HCT116 (cell line): ENCODE data around the gene SSH2. TPM values are rescaled to one million over a fixed set of nuclear protein-coding genes. Genes with fewer than 3 reads are reported as not detected.

Experiments used
- ATAC-seq: fragments of 200-7000 bp; cut with Tn5 transposase; 2 replicates; pipeline ENCODE4 v1.9.1; 2020; ENCODE audit warnings: mild to moderate bottlenecking, moderate library complexity
- BruUV-seq: library from RNA; stranded (reverse); fragments of 400-500 nt; replicated peaks from 2 replicates; lab custom pipeline; 2021; lab: Mats Ljungman, UMichigan
- CTCF ChIA-PET: fragments of 300-600 bp; sonication (Branson Sonifier 250); formaldehyde crosslinking; loops from one replicate; lab custom pipeline; 2021; ENCODE audit warnings: antibody characterized with exemption; lab: Charles Lee
- POLR2A ChIA-PET: fragments of 300-600, 350-600 bp; sonication (Branson Sonifier 250); formaldehyde crosslinking; loops from one replicate; lab custom pipeline; 2021; ENCODE audit warnings: antibody characterized with exemption; lab: Charles Lee
- RAD21 ChIA-PET, 2 experiments: fragments of 300-600 bp; sonication (Branson Sonifier 250); formaldehyde crosslinking; loops; one replicate each; lab custom pipeline; 2023; ENCODE audit warnings: low total read pairs in 2 of 2; ENCODE audit not compliant: uncharacterized antibody in 2 of 2, unreplicated experiment in 2 of 2, low non-redundant PET in 1 of 2; lab: Charles Lee
- DNase-seq: peaks from one replicate; pipeline ENCODE4 v3.0.0-alpha.2; 2010; ENCODE audit warnings: low read depth, low spot score
- H2AFZ ChIP-seq: fragments of 200-600 bp; shearing (Covaris generic), sonication (generic); 2 replicates; pipeline ENCODE4 v1.6.1; 2017; ENCODE audit warnings: low read depth, mixed run types, mixed read lengths, antibody characterized with exemption, low read length; ENCODE audit not compliant: poor library complexity, severe bottlenecking
- H3K27ac ChIP-seq: 2 replicates; pipeline ENCODE4 v1.5.1; 2012; ENCODE audit warnings: low read depth, low read length
- H3K27me3 ChIP-seq: fragments of 200-600 bp; sonication (generic); 2 replicates; pipeline ENCODE4 v1.6.1; 2016; ENCODE audit warnings: mixed run types, low read length, mixed read lengths; ENCODE audit not compliant: insufficient read depth
- H3K36me3 ChIP-seq, 2 experiments: fragments of 200-500 bp in 1 of 2; fragments of 200-600 bp in 1 of 2; sonication (Bioruptor generic) in 1 of 2; sonication (generic) in 1 of 2; 2 replicates each; pipeline versions ENCODE4 v1.5.1 to v1.6.1; 2014 to 2016; ENCODE audit warnings: low read length in 2 of 2, inconsistent platforms in 1 of 2, mixed read lengths in 1 of 2, mixed run types in 1 of 2; ENCODE audit not compliant: insufficient read depth in 2 of 2, control insufficient read depth in 1 of 2
- H3K4me1 ChIP-seq, 2 experiments: fragments of 200-600 bp in 1 of 2; sonication (generic) in 1 of 2; 2 replicates each; pipeline versions ENCODE4 v1.5.1 to v1.6.1; 2012 to 2017; ENCODE audit warnings: low read length in 2 of 2, inconsistent platforms in 1 of 2, mild to moderate bottlenecking in 1 of 2, mixed read lengths in 1 of 2, mixed run types in 1 of 2, moderate library complexity in 1 of 2; ENCODE audit not compliant: insufficient read depth in 2 of 2, control insufficient read depth in 1 of 2
- H3K4me2 ChIP-seq: fragments of 200-600 bp; sonication (generic); 2 replicates; pipeline ENCODE4 v1.6.1; 2017; ENCODE audit warnings: mixed run types, low read length, mixed read lengths
- H3K4me3 ChIP-seq, 2 experiments: fragments of 200-600 bp in 1 of 2; sonication (generic) in 1 of 2; replicated peaks in 1 of 2; 2 replicates each; pipeline ENCODE4 v1.5.1; 2011 to 2016; ENCODE audit warnings: low read length in 2 of 2, control low read depth in 1 of 2, low read depth in 1 of 2, mild to moderate bottlenecking in 1 of 2, mixed read lengths in 1 of 2, mixed run types in 1 of 2
- H3K79me2 ChIP-seq: fragments of 200-600 bp; sonication (generic); 2 replicates; pipeline ENCODE4 v1.6.1; 2017; ENCODE audit warnings: mild to moderate bottlenecking, mixed run types, low read length, moderate library complexity, mixed read lengths; ENCODE audit not compliant: insufficient read depth
- H3K9ac ChIP-seq: fragments of 200-600 bp; sonication (generic); 2 replicates; pipeline ENCODE4 v1.6.1; 2016; ENCODE audit warnings: low read length, mixed read lengths
- H3K9me2 ChIP-seq: fragments of 200-600 bp; sonication (generic), shearing (Covaris generic); 2 replicates; pipeline ENCODE4 v1.6.1; 2017; ENCODE audit warnings: mixed run types, mild to moderate bottlenecking, moderate library complexity; ENCODE audit not compliant: insufficient read depth
- H3K9me3 ChIP-seq, 2 experiments: fragments of 200-500 bp in 1 of 2; fragments of 200-600 bp in 1 of 2; sonication (Bioruptor generic) in 1 of 2; sonication (generic) in 1 of 2; 2 replicates each; pipeline ENCODE4 v1.6.1; 2014 to 2017; ENCODE audit warnings: low read length in 2 of 2, mixed read lengths in 2 of 2, inconsistent platforms in 1 of 2, low read depth in 1 of 2, mild to moderate bottlenecking in 1 of 2, mixed run types in 1 of 2, moderate library complexity in 1 of 2; ENCODE audit not compliant: control insufficient read depth in 1 of 2, insufficient read depth in 1 of 2
- H4K20me1 ChIP-seq: fragments of 200-600 bp; sonication (generic), shearing (Covaris generic); 2 replicates; pipeline ENCODE4 v1.6.1; 2017; ENCODE audit warnings: mixed run types, mild to moderate bottlenecking, moderate library complexity; ENCODE audit not compliant: insufficient read depth
- ATF3 ChIP-seq: IDR thresholded peaks from 2 replicates; pipeline ENCODE4 v1.6.1; 2012
- CBX3 ChIP-seq: IDR thresholded peaks from 2 replicates; pipeline ENCODE4 v1.6.1; 2012; ENCODE audit warnings: low read depth
- CEBPB ChIP-seq: IDR thresholded peaks from 2 replicates; pipeline ENCODE4 v1.6.1; 2012; ENCODE audit warnings: low read depth
- CTCF ChIP-seq, 3 experiments: fragments of 200-600 bp in 1 of 3; sonication (generic) in 1 of 3; IDR thresholded peaks in 2 of 3; conservative IDR thresholded peaks in 1 of 3; 2 replicates each; pipeline ENCODE4 v1.5.1; 2012 to 2017; ENCODE audit warnings: low read depth in 2 of 3, low read length in 2 of 3, antibody characterized with exemption in 1 of 3, borderline replicate concordance in 1 of 3, control low read depth in 1 of 3, mild to moderate bottlenecking in 1 of 3, mixed read lengths in 1 of 3, mixed run types in 1 of 3, moderate library complexity in 1 of 3; ENCODE audit not compliant: insufficient read depth in 1 of 3
- EGR1 ChIP-seq: IDR thresholded peaks from 2 replicates; pipeline ENCODE4 v1.6.1; 2012; ENCODE audit warnings: low read depth
- ELF1 ChIP-seq: IDR thresholded peaks from 2 replicates; pipeline ENCODE4 v1.6.1; 2012; ENCODE audit warnings: low read depth, borderline replicate concordance
- EZH2phosphoT487 ChIP-seq: fragments of 200-600 bp; IDR thresholded peaks from 2 replicates; pipeline ENCODE4 v1.6.1; 2018; ENCODE audit warnings: antibody characterized with exemption, borderline replicate concordance
- JUND ChIP-seq: IDR thresholded peaks from 2 replicates; pipeline ENCODE4 v1.6.1; 2012
- POLR2A ChIP-seq: IDR thresholded peaks from 2 replicates; pipeline ENCODE4 v1.7.0; 2011; ENCODE audit warnings: borderline replicate concordance; ENCODE audit not compliant: insufficient read depth, insufficient read length; ENCODE audit errors: extremely low read depth
- POLR2AphosphoS5 ChIP-seq: IDR thresholded peaks from 2 replicates; pipeline ENCODE4 v1.6.1; 2011; ENCODE audit warnings: mild to moderate bottlenecking, low read depth, low read length, moderate library complexity
- RAD21 ChIP-seq: IDR thresholded peaks from 2 replicates; pipeline ENCODE4 v1.6.1; 2012; ENCODE audit warnings: low read depth, mild to moderate bottlenecking
- REST ChIP-seq: IDR thresholded peaks from 2 replicates; pipeline ENCODE4 v1.6.1; 2012; ENCODE audit warnings: low read depth
- SIN3A ChIP-seq: IDR thresholded peaks from 2 replicates; pipeline ENCODE4 v1.6.1; 2012; ENCODE audit warnings: low read depth
- SP1 ChIP-seq: IDR thresholded peaks from 2 replicates; pipeline ENCODE4 v1.6.1; 2012; ENCODE audit warnings: low read depth
- SRF ChIP-seq: IDR thresholded peaks from 2 replicates; pipeline ENCODE4 v1.6.1; 2012; ENCODE audit warnings: low read depth
- TCF7L2 ChIP-seq: IDR thresholded peaks from 2 replicates; pipeline ENCODE4 v1.7.0; 2011; ENCODE audit warnings: borderline replicate concordance, inconsistent platforms; ENCODE audit not compliant: insufficient read depth, insufficient read length; ENCODE audit errors: extremely low read depth
- YY1 ChIP-seq: IDR thresholded peaks from 2 replicates; pipeline ENCODE4 v1.6.1; 2011; ENCODE audit warnings: low read length, low read depth, moderate library complexity, mild to moderate bottlenecking; ENCODE audit not compliant: insufficient replicate concordance; ENCODE audit errors: extremely low read depth
- ZBTB33 ChIP-seq: IDR thresholded peaks from 2 replicates; pipeline ENCODE4 v1.6.1; 2011; ENCODE audit warnings: mild to moderate bottlenecking, low read length, moderate library complexity; ENCODE audit not compliant: insufficient replicate concordance; ENCODE audit errors: extremely low read depth
- ZFX ChIP-seq: fragments of 450-650 bp; IDR thresholded peaks from 2 replicates; pipeline ENCODE4 v1.6.1; 2017
- ZNF274 ChIP-seq: fragments of 200-500 bp; sonication (Bioruptor generic); IDR thresholded peaks from 2 replicates; pipeline ENCODE4 v1.6.1; 2014; ENCODE audit warnings: mild to moderate bottlenecking, low read depth, low read length, inconsistent platforms
- intact Hi-C: fragments of 100-400 bp; cut with micrococcal nuclease; formaldehyde crosslinking; loops from 2 replicates; pipeline ENCODE4 v1.10.0; 2022
- total RNA-seq: library from RNA; stranded (reverse); gene quantifications from one replicate; pipeline ENCODE4 v1.2.1, GENCODE V29; 2021; ENCODE audit not compliant: unreplicated experiment

The SSH2 gene
- total RNA-seq, 1 experiment from 2014 or later, result 17.0 TPM

- ChIA-PET RAD21 (no interaction called here), CTCF (interaction anchor here (1.0 kb wide), 1 partner anchor 428 kb away, joined by 3 read pairs; no protein-coding TSS in a partner anchor), POLR2A (no interaction called here)
- H4K20me1 ChIP-seq, result no peaks in the 10 kb centered on the region
- DNase-seq (no peak), ATAC-seq (no peak)
- H3K4me3 ChIP-seq, result no peak overlapping the region
- H3K9ac ChIP-seq, result no peak overlapping the region
- H3K79me2 ChIP-seq, result no peaks in the 10 kb centered on the region
- H3K4me1 ChIP-seq, result peaks cover 9 to 32% of the 10 kb centered on the region in 2 experiments
- no peaks in the 10 kb centered on the region for H3K27me3 ChIP-seq
- no TSS peak for BruUV-seq
- H2AFZ ChIP-seq, result no peak overlapping the region
- no peaks in the 10 kb centered on the region for H3K9me3 ChIP-seq
- TF ChIP-seq ELF1 (no peak), YY1 (no peak), SIN3A (no peak), EGR1 (no peak), POLR2AphosphoS5 (no peak), CBX3 (no peak), POLR2A (no peak), RAD21 (no peak), SP1 (no peak), CTCF (IDR thresholded peaks at IDR 0.05 in 2 of 3, conservative IDR thresholded peaks at IDR 0.05 in 1 of 3; ENCODE audit: borderline replicate concordance in 1 of 3, insufficient read depth in 1 of 3, low read depth in 2 of 3, low read length in 2 of 3) (no peak), SRF (no peak), REST (no peak), CEBPB (no peak), ATF3 (no peak), JUND (no peak), TCF7L2 (no peak), ZFX (no peak), EZH2phosphoT487 (no peak), ZNF274 (no peak), ZBTB33 (no peak)
- H3K27ac ChIP-seq, result no peak overlapping the region
- no peak overlapping the region for H3K4me2 ChIP-seq
- intact Hi-C loops, result no loop called here
- H3K9me2 ChIP-seq, result no peaks in the 10 kb centered on the region
- no peaks in the 10 kb centered on the region for H3K36me3 ChIP-seq
Measured at GRCh38 chr17:29667969-29668368, 262.1 kb downstream of the SSH2 start.
